Head of caudate nucleus (tissue), 42 donors: ENCODE data around the gene PHLPP1.
"Not testable (repeated sequence)": the region's sequence is repeated elsewhere in the genome, so short reads cannot be mapped to it uniquely, and the experiment has no call there.

Experiments used
- DNase-seq, 42 donors: peaks; one replicate each; pipeline versions ENCODE4 v3.0.0 to v3.0.0-alpha.2; 2020 to 2021; ENCODE audit warnings: mixed read lengths in 7 of 42
- intact Hi-C: fragments of 100-400 bp; cut with DNase I; formaldehyde crosslinking; loops from one replicate; pipeline ENCODE4 v1.15.0; 2022

Gene PHLPP1

GRCh38 chr18:62788876-62789275, 73.5 kb downstream of the PHLPP1 start:
- DNase-seq = no peak

GRCh38 chr18:62790871-62791772, 75.8 kb downstream of the PHLPP1 start:
- peak in 16 of 42 donors; percentile 18 to 62 (median 39) for DNase-seq
- intact Hi-C loops = no loop called here

More at GRCh38 chr18:62788876-62789275, 73.5 kb downstream of the PHLPP1 start:
- intact Hi-C loops = no loop called here

GRCh38 chr18:62792016-62792415, 76.7 kb downstream of the PHLPP1 start:
- DNase-seq = no peak
- intact Hi-C loops = no loop called here

GRCh38 chr18:62795813-62796212, 80.5 kb downstream of the PHLPP1 start:
- intact Hi-C loops = no loop called here

GRCh38 chr18:62796216-62796621, 80.9 kb downstream of the PHLPP1 start:
- no peak for DNase-seq
- intact Hi-C loops = no loop called here

More at GRCh38 chr18:62795813-62796212, 80.5 kb downstream of the PHLPP1 start:
- DNase-seq = no peak

GRCh38 chr18:62797329-62797728, 82.0 kb downstream of the PHLPP1 start:
- intact Hi-C loops = no loop called here

GRCh38 chr18:62799977-62800376, 84.6 kb downstream of the PHLPP1 start:
- intact Hi-C loops = no loop called here
- DNase-seq = no peak

More at GRCh38 chr18:62797329-62797728, 82.0 kb downstream of the PHLPP1 start:
- no peak for DNase-seq

- no peak for DNase-seq
- intact Hi-C loops = no loop called here
These were observed 87.2 kb downstream of the PHLPP1 start for GRCh38 chr18:62802523-62802922.

GRCh38 chr18:62807396-62807795, 92.1 kb downstream of the PHLPP1 start:
- intact Hi-C loops = no loop called here
- DNase-seq = no peak

- intact Hi-C loops = no loop called here
- no peak for DNase-seq
These were observed 92.8 kb downstream of the PHLPP1 start for GRCh38 chr18:62808123-62808522.

GRCh38 chr18:62809445-62809844, 94.1 kb downstream of the PHLPP1 start:
- intact Hi-C loops, DNase-seq: not testable (repeated sequence)

- DNase-seq = no peak
- intact Hi-C loops = no loop called here
These were observed 94.6 kb downstream of the PHLPP1 start for GRCh38 chr18:62809900-62810299.

- intact Hi-C loops = no loop called here
- DNase-seq = no peak
These were observed 95.3 kb downstream of the PHLPP1 start for GRCh38 chr18:62810682-62811081.

GRCh38 chr18:62811674-62812073, 96.3 kb downstream of the PHLPP1 start:
- DNase-seq = no peak
- intact Hi-C loops = no loop called here

- intact Hi-C loops = no loop called here
- DNase-seq = no peak
These were observed 96.9 kb downstream of the PHLPP1 start for GRCh38 chr18:62812242-62812641.

GRCh38 chr18:62812876-62813275, 97.5 kb downstream of the PHLPP1 start:
- DNase-seq = no peak
- intact Hi-C loops = no loop called here

- no peak for DNase-seq
- intact Hi-C loops = no loop called here
These were observed 98.9 kb downstream of the PHLPP1 start for GRCh38 chr18:62814132-62814759.

GRCh38 chr18:62825382-62825781, 110.0 kb downstream of the PHLPP1 start:
- intact Hi-C loops = no loop called here
- DNase-seq = no peak

GRCh38 chr18:62827397-62827796, 112.1 kb downstream of the PHLPP1 start:
- intact Hi-C loops = no loop called here
- no peak for DNase-seq

GRCh38 chr18:62828091-62828640, 112.8 kb downstream of the PHLPP1 start:
- intact Hi-C loops = no loop called here
- DNase-seq = no peak
